Sigmoid colon (tissue), 7 donors: ENCODE results near the gene ARHGAP22. TPM values are rescaled to one million over a fixed set of nuclear protein-coding genes. Genes with fewer than 3 reads are reported as not detected.
A peak's percentile ranks its signal among the peaks of the same experiment; 100 is the strongest.

ENCODE experiments used
- DNase-seq: peaks from one replicate; pipeline ENCODE4 v3.0.0-alpha.2; 2019
- H3K27ac ChIP-seq, 4 donors: fragments of 200-600 bp; sonication (generic); one replicate each; pipeline ENCODE4 v1.5.1; 2016 to 2019; ENCODE audit warnings: mild to moderate bottlenecking in 1 of 4
- H3K27me3 ChIP-seq, 3 donors: fragments of 200-600 bp; sonication (generic); one replicate each; pipeline ENCODE4 v1.5.1; 2019; ENCODE audit warnings: mild to moderate bottlenecking in 1 of 3
- H3K36me3 ChIP-seq, 4 donors: fragments of 200-600 bp; sonication (generic); one replicate each; pipeline ENCODE4 v1.5.1; 2016 to 2019
- H3K4me1 ChIP-seq, 4 donors: fragments of 200-600 bp; sonication (generic); one replicate each; pipeline ENCODE4 v1.5.1; 2017 to 2019
- H3K4me3 ChIP-seq, 4 donors: fragments of 200-600 bp; sonication (generic); one replicate each; pipeline ENCODE4 v1.5.1; 2017 to 2019; ENCODE audit warnings: mild to moderate bottlenecking in 2 of 4, moderate library complexity in 1 of 4
- H3K9me3 ChIP-seq, 4 donors: fragments of 200-600 bp in 3 of 4; sonication (generic) in 3 of 4; one replicate each; pipeline versions ENCODE4 v1.5.1 to v1.6.1; 2013 to 2019
- EP300 ChIP-seq, 4 donors: sonication (generic); formaldehyde crosslinking; IDR thresholded peaks; one replicate each; pipeline ENCODE4 v1.6.1; 2017; ENCODE audit warnings: antibody characterized with exemption in 4 of 4
- POLR2A ChIP-seq, 2 donors: fragments of 450-650 bp; IDR thresholded peaks; one replicate each; pipeline ENCODE4 v1.6.1; 2016; ENCODE audit warnings: antibody characterized with exemption in 2 of 2, mild to moderate bottlenecking in 2 of 2, moderate library complexity in 2 of 2
- POLR2AphosphoS5 ChIP-seq, 4 donors: sonication (generic); formaldehyde crosslinking; IDR thresholded peaks; one replicate each; pipeline ENCODE4 v1.6.1; 2017; ENCODE audit warnings: antibody characterized with exemption in 4 of 4
- WGBS, 2 donors: extraction: QIAGEN DNeasy Blood & Tissue Kit; methylation state at CpG; one replicate each; pipeline ENCODE4 v1.1.7; 2013; 5-methylcytosine and 5-hydroxymethylcytosine counted together
- intact Hi-C: fragments of 100-400 bp; cut with DNase I; formaldehyde crosslinking; loops from one replicate; pipeline ENCODE4 v1.15.1; 2023
- polyA plus RNA-seq, 3 donors: library from polyadenylated mRNA; stranded (reverse); fragments of 200-250 nt; gene quantifications; one replicate each; pipeline ENCODE4 v1.2.3, GENCODE V29; 2013
- total RNA-seq, 4 donors: library from RNA; depleted of rRNA; stranded (reverse); fragments of >200 nt; gene quantifications; one replicate each; pipeline ENCODE4 v1.1.0, GENCODE V29; 2016
- TF ChIP-seq, protein P1 (sequence below), 4 experiments: fragments of 450-650 bp in 3 of 4; fragments of 200-600 bp in 1 of 4; IDR thresholded peaks; one replicate each; pipeline ENCODE4 v1.5.1; 2016 to 2019; ENCODE audit warnings: antibody characterized with exemption in 4 of 4, mild to moderate bottlenecking in 3 of 4, moderate library complexity in 2 of 4
- donor health status: healthy with polysubstance abuse.
- donor health status: Bipolar disorder and iron deficiency.
- donor health status: healthy.

Gene ARHGAP22
- total and polyA plus RNA-seq, 7 donors, result 1.2 to 6.4 (median 3.1) TPM

DNA sequence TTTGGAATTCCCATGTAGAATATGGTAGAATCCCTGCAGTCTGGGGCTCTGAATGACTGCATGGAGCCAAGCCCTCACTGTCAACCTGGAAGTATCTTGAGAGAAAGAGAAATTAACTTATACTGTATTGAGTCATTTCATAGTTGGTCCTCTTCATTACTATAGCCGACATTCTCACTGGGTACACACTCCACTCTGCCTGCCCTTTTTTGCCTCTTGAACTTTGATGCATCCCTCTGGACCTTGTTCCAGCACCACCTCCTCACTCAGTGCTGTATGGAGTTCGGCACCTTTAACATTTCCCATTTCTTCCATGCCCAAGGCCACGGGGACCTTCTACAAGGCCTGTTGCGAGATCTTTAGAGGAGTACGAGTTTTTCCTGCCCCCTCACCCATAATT is 4.6 kb upstream of the ARHGAP22 start:
- no peak for DNase-seq
- intact Hi-C loops, result no loop called here
- Histone ChIP-seq H3K27me3 (no peaks in the 10 kb centered on the region), H3K36me3 (no peaks in the 10 kb centered on the region), H3K4me3 (no peak overlapping the region), H3K27ac (no peak overlapping the region), H3K4me1 (peaks cover 0 to 15% (median 7%) of the 10 kb centered on the region in 4 donors), H3K9me3 (no peaks in the 10 kb centered on the region)
- TF ChIP-seq, protein P1, sequence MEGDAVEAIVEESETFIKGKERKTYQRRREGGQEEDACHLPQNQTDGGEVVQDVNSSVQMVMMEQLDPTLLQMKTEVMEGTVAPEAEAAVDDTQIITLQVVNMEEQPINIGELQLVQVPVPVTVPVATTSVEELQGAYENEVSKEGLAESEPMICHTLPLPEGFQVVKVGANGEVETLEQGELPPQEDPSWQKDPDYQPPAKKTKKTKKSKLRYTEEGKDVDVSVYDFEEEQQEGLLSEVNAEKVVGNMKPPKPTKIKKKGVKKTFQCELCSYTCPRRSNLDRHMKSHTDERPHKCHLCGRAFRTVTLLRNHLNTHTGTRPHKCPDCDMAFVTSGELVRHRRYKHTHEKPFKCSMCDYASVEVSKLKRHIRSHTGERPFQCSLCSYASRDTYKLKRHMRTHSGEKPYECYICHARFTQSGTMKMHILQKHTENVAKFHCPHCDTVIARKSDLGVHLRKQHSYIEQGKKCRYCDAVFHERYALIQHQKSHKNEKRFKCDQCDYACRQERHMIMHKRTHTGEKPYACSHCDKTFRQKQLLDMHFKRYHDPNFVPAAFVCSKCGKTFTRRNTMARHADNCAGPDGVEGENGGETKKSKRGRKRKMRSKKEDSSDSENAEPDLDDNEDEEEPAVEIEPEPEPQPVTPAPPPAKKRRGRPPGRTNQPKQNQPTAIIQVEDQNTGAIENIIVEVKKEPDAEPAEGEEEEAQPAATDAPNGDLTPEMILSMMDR (IDR thresholded peaks at IDR 0.05), result no peak
- TF ChIP-seq POLR2A (IDR thresholded peaks at IDR 0.05), result no peak
- no peak for TF ChIP-seq POLR2AphosphoS5 (IDR thresholded peaks at IDR 0.05)
- 89 to 93% methylated on average over 5 of the region's 5 CpGs for WGBS, 2 donors

DNA sequence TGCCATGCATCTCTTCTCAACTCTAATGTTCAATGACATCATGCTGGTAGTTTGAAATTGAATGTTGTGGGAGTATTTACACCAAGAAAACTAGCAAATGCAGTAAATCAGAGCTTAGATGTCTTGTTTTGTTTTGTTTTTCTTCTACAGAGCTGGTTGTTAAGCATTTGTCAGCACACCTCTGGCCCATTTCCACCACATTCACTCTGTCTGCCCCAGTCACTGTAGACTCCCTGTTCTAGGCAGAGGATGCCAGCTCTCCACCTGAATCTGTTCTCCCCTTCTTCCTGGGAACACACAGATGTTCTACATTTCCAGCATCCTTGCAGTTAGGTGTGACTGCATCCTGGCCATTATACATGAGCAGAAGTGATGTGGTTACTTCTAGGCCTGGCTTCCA is 4.1 kb upstream of the ARHGAP22 start:
- Histone ChIP-seq H3K36me3 (no peaks in the 10 kb centered on the region), H3K4me3 (no peak overlapping the region), H3K27ac (no peak overlapping the region), H3K27me3 (no peaks in the 10 kb centered on the region), H3K4me1 (peaks cover 0 to 20% (median 11%) of the 10 kb centered on the region in 4 donors), H3K9me3 (no peaks in the 10 kb centered on the region)
- no peak for TF ChIP-seq POLR2AphosphoS5 (IDR thresholded peaks at IDR 0.05)
- TF ChIP-seq EP300 (IDR thresholded peaks at IDR 0.05), result no peak
- TF ChIP-seq, protein P1 (IDR thresholded peaks at IDR 0.05), result no peak
- TF ChIP-seq POLR2A (IDR thresholded peaks at IDR 0.05), result no peak
- no peak for DNase-seq
- intact Hi-C loops, result no loop called here

DNA sequence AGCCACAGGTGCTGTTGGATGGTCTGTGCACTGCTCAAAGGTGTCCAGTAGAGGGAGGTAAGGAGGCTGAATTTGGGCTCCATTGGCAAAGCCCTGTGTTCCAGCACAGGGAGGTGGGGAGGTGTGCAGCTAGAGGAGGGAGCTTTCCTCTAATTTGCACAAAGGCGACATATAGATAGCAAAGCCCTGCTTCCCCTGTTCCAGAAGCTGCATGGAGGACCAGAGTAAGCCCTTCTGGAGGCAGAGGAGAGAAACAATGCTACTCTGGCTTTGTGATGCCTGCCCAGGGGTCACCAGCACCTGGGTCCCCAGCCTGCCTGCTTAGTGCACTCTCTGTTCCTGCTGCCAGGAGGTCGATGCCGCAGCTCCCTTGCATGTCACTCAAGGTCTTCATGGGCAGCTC is 3.4 kb upstream of the ARHGAP22 start:
- Histone ChIP-seq H3K36me3 (no peaks in the 10 kb centered on the region), H3K27me3 (no peaks in the 10 kb centered on the region), H3K27ac (no peak overlapping the region), H3K4me3 (no peak overlapping the region), H3K4me1 (peaks cover 0 to 22% (median 14%) of the 10 kb centered on the region in 4 donors), H3K9me3 (no peaks in the 10 kb centered on the region)
- WGBS, 2 donors, result 57 to 71% methylated on average over 3 of the region's 3 CpGs
- intact Hi-C loops, result no loop called here
- no peak for DNase-seq
- no peak for TF ChIP-seq POLR2AphosphoS5 (IDR thresholded peaks at IDR 0.05)
- TF ChIP-seq, protein P1 (IDR thresholded peaks at IDR 0.05), result peak in 1 of 4 experiments; percentile 37

DNA sequence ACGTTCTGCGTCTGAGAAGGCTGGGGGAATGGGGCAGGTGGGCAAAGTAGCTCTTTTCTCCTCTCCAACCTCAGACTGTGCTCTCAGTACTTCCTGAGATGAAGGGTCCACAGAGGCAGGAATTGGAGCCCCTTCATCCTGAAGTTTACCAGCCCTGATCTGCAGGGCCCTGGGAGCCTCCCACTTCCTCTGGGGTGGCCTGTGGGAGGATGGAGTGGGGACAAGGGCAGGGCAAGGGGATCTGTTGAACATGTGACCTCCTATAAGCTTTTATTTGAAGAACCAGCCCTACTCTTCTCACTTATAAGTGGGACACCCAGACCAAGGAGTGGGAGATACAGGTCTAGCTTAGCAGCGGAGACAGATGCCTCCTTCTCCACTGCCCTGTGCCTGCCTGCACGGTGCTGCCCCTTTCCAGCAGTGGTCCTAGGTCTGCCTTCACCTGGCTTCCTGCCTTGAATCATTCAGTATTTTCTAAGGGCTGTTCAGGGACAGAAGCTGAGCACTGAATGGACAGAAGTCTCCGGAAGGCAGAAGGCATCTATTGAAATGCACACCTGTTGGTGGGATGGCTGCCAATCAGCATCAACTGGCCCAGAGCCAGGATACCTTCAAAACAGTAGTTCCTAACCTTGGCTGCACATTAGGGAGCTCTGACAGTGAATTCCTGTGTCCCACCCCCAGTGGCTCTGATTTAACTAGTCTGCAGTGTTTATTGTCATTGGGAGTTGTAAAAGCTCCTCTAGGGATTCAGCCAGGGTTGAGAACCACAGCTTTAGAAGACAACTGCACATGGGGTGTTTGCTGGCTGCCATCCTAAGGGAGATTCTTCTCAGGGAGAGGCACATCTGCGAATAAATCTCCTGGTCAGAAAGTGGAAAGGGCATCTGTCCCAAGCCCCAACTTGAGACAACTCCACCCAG is 2.7 kb upstream of the ARHGAP22 start:
- Histone ChIP-seq H3K27ac (peak overlapping the region in 2 of 4 donors; percentile 42 to 51), H3K36me3 (no peaks in the 10 kb centered on the region), H3K9me3 (no peaks in the 10 kb centered on the region), H3K4me1 (peaks cover 0 to 22% (median 14%) of the 10 kb centered on the region in 4 donors), H3K4me3 (no peak overlapping the region), H3K27me3 (no peaks in the 10 kb centered on the region)
- TF ChIP-seq POLR2AphosphoS5 (IDR thresholded peaks at IDR 0.05) (no peak), EP300 (IDR thresholded peaks at IDR 0.05) (no peak), POLR2A (IDR thresholded peaks at IDR 0.05) (no peak)
- TF ChIP-seq, protein P1 (IDR thresholded peaks at IDR 0.05), result no peak
- intact Hi-C loops, result no loop called here
- DNase-seq, result peak; percentile 53
- 49 to 69% methylated on average over 6 of the region's 6 CpGs for WGBS, 2 donors
